K562 (cell line): Measurements from ENCODE around the gene TRIP6. TPM values are rescaled to one million over a fixed set of nuclear protein-coding genes. Genes with fewer than 3 reads are reported as not detected.

Source experiments
- CGGBP1 ChIP-seq: fragments of 250-450 bp; sonication (Bioruptor Pico); IDR thresholded peaks from 2 replicates; pipeline ENCODE4 v1.9.0; 2021; ENCODE audit warnings: mild to moderate bottlenecking
- CHD2 ChIP-seq: IDR thresholded peaks from 2 replicates; pipeline ENCODE4 v1.6.1; 2011; ENCODE audit warnings: low read depth, low read length
- DDX20 ChIP-seq: fragments of 450-650 bp; IDR thresholded peaks from 2 replicates; pipeline ENCODE4 v1.6.1; 2016; ENCODE audit warnings: missing genetic modification characterization, low read depth, mild to moderate bottlenecking, missing compliant biosample characterization, moderate library complexity
- KHSRP ChIP-seq: fragments of 450-650 bp; IDR thresholded peaks from 2 replicates; pipeline ENCODE4 v1.6.1; 2017
- MTA3 ChIP-seq: fragments of 450-650 bp; formaldehyde crosslinking; IDR thresholded peaks from 2 replicates; pipeline ENCODE4 v1.6.1; 2017; ENCODE audit warnings: mild to moderate bottlenecking, borderline replicate concordance
- NBN ChIP-seq: fragments of 450-650 bp; IDR thresholded peaks from 2 replicates; pipeline ENCODE4 v1.6.1; 2016; ENCODE audit warnings: low read depth, mild to moderate bottlenecking
- NFE2L1 ChIP-seq: fragments of 450-650 bp; IDR thresholded peaks from 2 replicates; pipeline ENCODE4 v1.6.1; 2016; ENCODE audit warnings: missing genetic modification characterization, low read depth, mild to moderate bottlenecking, missing compliant biosample characterization, moderate library complexity, borderline replicate concordance
- PHB2 ChIP-seq: fragments of 450-650 bp; IDR thresholded peaks from 2 replicates; pipeline ENCODE4 v1.6.1; 2017; ENCODE audit warnings: low read depth
- POLR2G ChIP-seq: fragments of 200-400 bp; formaldehyde crosslinking; IDR thresholded peaks from 2 replicates; pipeline ENCODE4 v1.6.1; 2017; ENCODE audit warnings: low read depth, mild to moderate bottlenecking, antibody characterized with exemption, low read length, moderate library complexity
- STAT5A ChIP-seq: IDR thresholded peaks from 2 replicates; pipeline ENCODE4 v1.6.1; 2012; ENCODE audit warnings: low read length, inconsistent platforms, borderline replicate concordance
- TAF7 ChIP-seq: fragments of 450-650 bp; IDR thresholded peaks from 2 replicates; pipeline ENCODE4 v1.6.1; 2016; ENCODE audit warnings: missing genetic modification characterization, missing compliant biosample characterization
- ZBTB34 ChIP-seq: fragments of 250-450 bp; sonication (Bioruptor Pico); IDR thresholded peaks from 2 replicates; pipeline ENCODE4 v1.8.0; 2021; ENCODE audit warnings: mild to moderate bottlenecking, moderate library complexity
- ZFP1 ChIP-seq: fragments of 450-650 bp; formaldehyde crosslinking; IDR thresholded peaks from 2 replicates; pipeline ENCODE4 v1.4.0; 2020; ENCODE audit warnings: mild to moderate bottlenecking, mixed read lengths
- ZNF280B ChIP-seq: fragments of 250-450 bp; sonication (Bioruptor Pico); IDR thresholded peaks from 2 replicates; pipeline ENCODE4 v1.5.1; 2021; ENCODE audit warnings: mild to moderate bottlenecking
- ZNF316 ChIP-seq: fragments of 450-650 bp; IDR thresholded peaks from 2 replicates; pipeline ENCODE4 v1.6.1; 2016
- ZNF778 ChIP-seq: fragments of 450-650 bp; formaldehyde crosslinking; IDR thresholded peaks from 2 replicates; pipeline ENCODE4 v1.4.0; 2020; ENCODE audit warnings: mild to moderate bottlenecking, moderate library complexity
- polyA plus RNA-seq, 8 experiments: library from polyadenylated mRNA; depleted of rRNA in 4 of 8; stranded (reverse) in 5 of 8; unstranded in 3 of 8; fragments of >200 nt; fragmentation: Nextera tagmentation in 2 of 8; fragmentation: Illumina TruSeq in 1 of 8; extraction: Ambion mirVana in 2 of 8; extraction: Trizol in 1 of 8; gene quantifications; 2 replicates each; pipeline versions ENCODE4 v1.2.1 to v1.2.3, GENCODE V29; 2011 to 2014; ENCODE audit warnings: inconsistent platforms in 1 of 8, missing spikeins in 1 of 8
- total RNA-seq, 7 experiments: library from RNA; depleted of rRNA in 6 of 7; stranded (reverse); fragments of >200 nt in 6 of 7; fragmentation: Illumina TruSeq in 2 of 7; extraction: Trizol in 2 of 7; gene quantifications; 2 replicates each; pipeline versions ENCODE4 v1.2.1 to v1.2.3, GENCODE V29; 2011 to 2021; ENCODE audit warnings: low replicate concordance in 1 of 7
- TF ChIP-seq, protein P1 (sequence below): fragments of 450-650 bp; IDR thresholded peaks from 2 replicates; pipeline ENCODE4 v1.7.1; 2018; ENCODE audit warnings: mild to moderate bottlenecking, low read depth; ENCODE audit not compliant: partially characterized antibody
- TF ChIP-seq, protein P2 (sequence below): sonication (generic); formaldehyde crosslinking; IDR thresholded peaks from 2 replicates; pipeline ENCODE4 v1.8.0; 2022; ENCODE audit warnings: mild to moderate bottlenecking, missing genetic modification reagents

The TRIP6 gene
- total and polyA plus RNA-seq, 9 of the 15 experiments (the other 6 are each of a cell fraction or from before 2014, with no cell fraction given) = 5.9 to 141 (median 54.0) TPM

GRCh38 chr7:100825751-100826513, 41.3 kb upstream of the TRIP6 start (continued):
- TF ChIP-seq, protein P1, sequence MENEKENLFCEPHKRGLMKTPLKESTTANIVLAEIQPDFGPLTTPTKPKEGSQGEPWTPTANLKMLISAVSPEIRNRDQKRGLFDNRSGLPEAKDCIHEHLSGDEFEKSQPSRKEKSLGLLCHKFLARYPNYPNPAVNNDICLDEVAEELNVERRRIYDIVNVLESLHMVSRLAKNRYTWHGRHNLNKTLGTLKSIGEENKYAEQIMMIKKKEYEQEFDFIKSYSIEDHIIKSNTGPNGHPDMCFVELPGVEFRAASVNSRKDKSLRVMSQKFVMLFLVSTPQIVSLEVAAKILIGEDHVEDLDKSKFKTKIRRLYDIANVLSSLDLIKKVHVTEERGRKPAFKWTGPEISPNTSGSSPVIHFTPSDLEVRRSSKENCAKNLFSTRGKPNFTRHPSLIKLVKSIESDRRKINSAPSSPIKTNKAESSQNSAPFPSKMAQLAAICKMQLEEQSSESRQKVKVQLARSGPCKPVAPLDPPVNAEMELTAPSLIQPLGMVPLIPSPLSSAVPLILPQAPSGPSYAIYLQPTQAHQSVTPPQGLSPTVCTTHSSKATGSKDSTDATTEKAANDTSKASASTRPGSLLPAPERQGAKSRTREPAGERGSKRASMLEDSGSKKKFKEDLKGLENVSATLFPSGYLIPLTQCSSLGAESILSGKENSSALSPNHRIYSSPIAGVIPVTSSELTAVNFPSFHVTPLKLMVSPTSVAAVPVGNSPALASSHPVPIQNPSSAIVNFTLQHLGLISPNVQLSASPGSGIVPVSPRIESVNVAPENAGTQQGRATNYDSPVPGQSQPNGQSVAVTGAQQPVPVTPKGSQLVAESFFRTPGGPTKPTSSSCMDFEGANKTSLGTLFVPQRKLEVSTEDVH = no peak
- TF ChIP-seq TAF7 (no peak), ZBTB34 (CRISPR knock-in tag) (no peak), NFE2L1 (tag) (no peak), KHSRP (no peak), CGGBP1 (CRISPR knock-in tag) (no peak), ZNF280B (CRISPR knock-in tag) (no peak), MTA3 (no peak), CHD2 (no peak), ZFP1 (CRISPR knock-in tag) (no peak), POLR2G (no peak), ZNF778 (CRISPR knock-in tag) (no peak), NBN (no peak), STAT5A (no peak), ZNF316 (no peak), DDX20 (no peak), PHB2 (no peak)
- TF ChIP-seq, protein P2, sequence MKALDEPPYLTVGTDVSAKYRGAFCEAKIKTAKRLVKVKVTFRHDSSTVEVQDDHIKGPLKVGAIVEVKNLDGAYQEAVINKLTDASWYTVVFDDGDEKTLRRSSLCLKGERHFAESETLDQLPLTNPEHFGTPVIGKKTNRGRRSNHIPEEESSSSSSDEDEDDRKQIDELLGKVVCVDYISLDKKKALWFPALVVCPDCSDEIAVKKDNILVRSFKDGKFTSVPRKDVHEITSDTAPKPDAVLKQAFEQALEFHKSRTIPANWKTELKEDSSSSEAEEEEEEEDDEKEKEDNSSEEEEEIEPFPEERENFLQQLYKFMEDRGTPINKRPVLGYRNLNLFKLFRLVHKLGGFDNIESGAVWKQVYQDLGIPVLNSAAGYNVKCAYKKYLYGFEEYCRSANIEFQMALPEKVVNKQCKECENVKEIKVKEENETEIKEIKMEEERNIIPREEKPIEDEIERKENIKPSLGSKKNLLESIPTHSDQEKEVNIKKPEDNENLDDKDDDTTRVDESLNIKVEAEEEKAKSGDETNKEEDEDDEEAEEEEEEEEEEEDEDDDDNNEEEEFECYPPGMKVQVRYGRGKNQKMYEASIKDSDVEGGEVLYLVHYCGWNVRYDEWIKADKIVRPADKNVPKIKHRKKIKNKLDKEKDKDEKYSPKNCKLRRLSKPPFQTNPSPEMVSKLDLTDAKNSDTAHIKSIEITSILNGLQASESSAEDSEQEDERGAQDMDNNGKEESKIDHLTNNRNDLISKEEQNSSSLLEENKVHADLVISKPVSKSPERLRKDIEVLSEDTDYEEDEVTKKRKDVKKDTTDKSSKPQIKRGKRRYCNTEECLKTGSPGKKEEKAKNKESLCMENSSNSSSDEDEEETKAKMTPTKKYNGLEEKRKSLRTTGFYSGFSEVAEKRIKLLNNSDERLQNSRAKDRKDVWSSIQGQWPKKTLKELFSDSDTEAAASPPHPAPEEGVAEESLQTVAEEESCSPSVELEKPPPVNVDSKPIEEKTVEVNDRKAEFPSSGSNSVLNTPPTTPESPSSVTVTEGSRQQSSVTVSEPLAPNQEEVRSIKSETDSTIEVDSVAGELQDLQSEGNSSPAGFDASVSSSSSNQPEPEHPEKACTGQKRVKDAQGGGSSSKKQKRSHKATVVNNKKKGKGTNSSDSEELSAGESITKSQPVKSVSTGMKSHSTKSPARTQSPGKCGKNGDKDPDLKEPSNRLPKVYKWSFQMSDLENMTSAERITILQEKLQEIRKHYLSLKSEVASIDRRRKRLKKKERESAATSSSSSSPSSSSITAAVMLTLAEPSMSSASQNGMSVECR (CRISPR knock-in tag) = peak; percentile 5; the same call in 1 of the 2 replicates
